GM23248 (cell line): Measurements from ENCODE around the gene VAPA.

Experiments used
- EZH2 ChIP-seq: fragments of 200-600 bp; sonication (generic); IDR thresholded peaks from 2 replicates; pipeline ENCODE4 v1.6.1; 2018; ENCODE audit warnings: antibody characterized with exemption, mild to moderate bottlenecking; ENCODE audit not compliant: insufficient read depth, poor library complexity, severe bottlenecking
- EZH2phosphoT487 ChIP-seq: fragments of 200-600 bp; sonication (generic); IDR thresholded peaks from 2 replicates; pipeline ENCODE4 v1.6.1; 2018; ENCODE audit warnings: antibody characterized with exemption, moderate library complexity, mild to moderate bottlenecking, low read depth; ENCODE audit not compliant: insufficient read depth

DNA sequence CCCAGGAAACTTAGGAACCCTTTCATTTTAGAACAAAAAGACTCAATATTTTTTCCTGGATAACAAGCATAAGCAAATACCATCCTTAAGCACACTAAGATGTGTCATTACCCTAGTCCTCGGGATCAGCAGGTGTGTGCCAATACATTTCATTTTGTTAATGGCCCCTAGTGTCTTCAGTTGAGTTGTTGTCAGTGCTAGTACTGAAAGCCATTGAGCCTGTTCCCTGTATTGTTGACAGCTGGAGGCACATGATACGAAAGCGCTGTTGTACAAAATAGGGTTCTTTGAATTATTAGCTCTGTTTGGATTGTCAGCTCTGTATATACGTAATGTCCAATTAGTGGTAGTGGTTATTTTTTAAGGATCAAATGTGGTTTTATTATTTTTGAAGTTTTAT lies 29.5 kb downstream of the VAPA start:
- TF ChIP-seq EZH2phosphoT487 (no peak), EZH2 (no peak)
